Lower lobe of right lung (tissue), 2 donors: ENCODE measurements around the gene NBDY. TPM values are rescaled to one million over a fixed set of nuclear protein-coding genes. Genes with fewer than 3 reads are reported as not detected.

ENCODE experiments used
- ATAC-seq, 2 donors: fragments of 200-7000 bp; cut with Tn5 transposase; one replicate each; pipeline ENCODE4 v1.9.1; 2020 to 2022; ENCODE audit warnings: mild to moderate bottlenecking in 2 of 2, moderate library complexity in 2 of 2
- DNase-seq: peaks from one replicate; pipeline ENCODE4 v3.0.0-alpha.2; 2020
- H3K27ac ChIP-seq: fragments of 200-600 bp; one replicate; pipeline ENCODE4 v1.8.0; 2022
- H3K27me3 ChIP-seq: fragments of 200-600 bp; one replicate; pipeline ENCODE4 v1.8.0; 2022; ENCODE audit warnings: low read depth
- H3K36me3 ChIP-seq: fragments of 200-600 bp; one replicate; pipeline ENCODE4 v1.8.0; 2022; ENCODE audit warnings: mild to moderate bottlenecking
- H3K4me1 ChIP-seq: fragments of 200-600 bp; one replicate; pipeline ENCODE4 v1.8.0; 2022
- H3K4me3 ChIP-seq: fragments of 200-600 bp; one replicate; pipeline ENCODE4 v1.8.0; 2022; ENCODE audit warnings: mild to moderate bottlenecking
- H3K9me3 ChIP-seq: fragments of 200-600 bp; one replicate; pipeline ENCODE4 v1.8.0; 2022
- CTCF ChIP-seq: fragments of 200-600 bp; IDR thresholded peaks from one replicate; pipeline ENCODE4 v1.8.0; 2022; ENCODE audit warnings: antibody characterized with exemption, mild to moderate bottlenecking
- intact Hi-C: fragments of 100-400 bp; cut with DNase I; formaldehyde crosslinking; loops from one replicate; pipeline ENCODE4 v1.11.0; 2022
- total RNA-seq: library from RNA; stranded (reverse); fragmentation: NEBNext Ultra II Directional; extraction: Animal tissue kit (Norgen Biotek cat#: 25700); gene quantifications from one replicate; pipeline ENCODE4 v1.2.1, GENCODE V29; 2021
- donor health status: DM: no; HTN: yes; CAD: no; lungs with severe emphysema.

Gene NBDY
- total RNA-seq, 1 donor from 2014 or later: 37.5 TPM

DNA sequence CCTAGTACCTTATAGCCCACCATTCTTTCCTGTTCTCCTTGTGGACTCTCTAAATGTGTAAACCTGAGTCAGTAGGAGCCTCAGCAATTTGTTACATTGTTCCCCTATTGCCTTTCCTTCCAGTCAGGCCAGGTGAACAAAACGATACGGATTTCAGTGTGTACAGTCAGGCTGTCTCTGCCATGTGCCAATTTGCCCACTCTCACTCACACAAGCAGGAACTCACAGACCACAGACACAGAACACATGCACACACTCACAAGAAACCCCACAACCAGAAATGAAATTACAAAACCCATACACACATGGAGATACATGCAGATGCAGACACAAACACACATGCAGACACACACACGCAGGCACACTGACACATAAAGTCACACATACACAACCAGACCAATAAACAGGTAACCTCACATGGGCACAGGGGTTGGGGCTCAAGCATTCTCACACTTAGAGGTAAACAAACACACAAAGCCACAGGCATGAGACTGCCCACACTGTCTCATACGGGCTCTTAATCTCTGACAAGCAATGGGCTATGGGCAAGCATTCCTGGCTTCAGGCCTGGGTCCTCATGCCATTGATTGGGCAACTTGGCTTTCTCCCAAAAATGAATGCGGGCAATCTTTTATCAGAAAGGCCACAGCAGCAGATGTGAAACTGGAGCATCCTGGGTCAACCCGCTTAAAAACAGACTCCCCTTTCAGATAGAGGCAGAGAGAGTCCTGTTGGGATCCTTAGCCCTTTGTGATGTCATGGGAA is 68.7 kb downstream of the NBDY start:
- peaks cover 7% of the 10 kb centered on the region for H3K4me1 ChIP-seq
- no peaks in the 10 kb centered on the region for H3K36me3 ChIP-seq
- H3K9me3 ChIP-seq: no peaks in the 10 kb centered on the region
- no peak for DNase-seq
- H3K27me3 ChIP-seq: no peaks in the 10 kb centered on the region
- no peak overlapping the region for H3K4me3 ChIP-seq
- intact Hi-C loops: no loop called here
- H3K27ac ChIP-seq: no peak overlapping the region
- TF ChIP-seq CTCF: no peak
- peak; percentile 34 to 69 for ATAC-seq

- DNase-seq (no peak), ATAC-seq (no peak)
- TF ChIP-seq CTCF: no peak
- peaks cover 7% of the 10 kb centered on the region for H3K4me1 ChIP-seq
- no peak overlapping the region for H3K27ac ChIP-seq
- no peaks in the 10 kb centered on the region for H3K36me3 ChIP-seq
- intact Hi-C loops: no loop called here
- H3K9me3 ChIP-seq: no peaks in the 10 kb centered on the region
- H3K4me3 ChIP-seq: no peak overlapping the region
- H3K27me3 ChIP-seq: no peaks in the 10 kb centered on the region
These were observed 69.3 kb downstream of the NBDY start for GRCh38 chrX:56798339-56798711.

- Histone ChIP-seq H3K27me3 (no peaks in the 10 kb centered on the region), H3K9me3 (no peaks in the 10 kb centered on the region), H3K4me1 (peaks cover 7% of the 10 kb centered on the region), H3K36me3 (no peaks in the 10 kb centered on the region), H3K4me3 (no peak overlapping the region), H3K27ac (no peak overlapping the region)
- TF ChIP-seq CTCF: no peak
- ATAC-seq: peak in 1 of 2 donors; percentile 59
- intact Hi-C loops: no loop called here
- DNase-seq: no peak
These were observed 70.1 kb downstream of the NBDY start for GRCh38 chrX:56798866-56799758.

GRCh38 chrX:56800307-56800706 is 71.3 kb downstream of the NBDY start:
- peaks cover 7% of the 10 kb centered on the region for H3K4me1 ChIP-seq
- no peaks in the 10 kb centered on the region for H3K36me3 ChIP-seq
- TF ChIP-seq CTCF: no peak
- intact Hi-C loops: no loop called here
- no peak overlapping the region for H3K4me3 ChIP-seq
- no peak for ATAC-seq
- no peaks in the 10 kb centered on the region for H3K9me3 ChIP-seq
- no peak overlapping the region for H3K27ac ChIP-seq
- no peak for DNase-seq
- no peaks in the 10 kb centered on the region for H3K27me3 ChIP-seq

GRCh38 chrX:56800801-56801200 is 71.8 kb downstream of the NBDY start:
- Histone ChIP-seq H3K4me3 (no peak overlapping the region), H3K27ac (no peak overlapping the region), H3K4me1 (peaks cover 7% of the 10 kb centered on the region), H3K36me3 (no peaks in the 10 kb centered on the region), H3K27me3 (no peaks in the 10 kb centered on the region), H3K9me3 (no peaks in the 10 kb centered on the region)
- TF ChIP-seq CTCF: no peak
- ATAC-seq (no peak), DNase-seq (no peak)
- intact Hi-C loops: no loop called here
